ENCODE measurements around the gene ASXL3. TPM values are rescaled to one million over a fixed set of nuclear protein-coding genes. Genes with fewer than 3 reads are reported as not detected.

Gene ASXL3
- polyA plus RNA-seq, 3 donors = not detected

- TF ChIP-seq, protein P1, sequence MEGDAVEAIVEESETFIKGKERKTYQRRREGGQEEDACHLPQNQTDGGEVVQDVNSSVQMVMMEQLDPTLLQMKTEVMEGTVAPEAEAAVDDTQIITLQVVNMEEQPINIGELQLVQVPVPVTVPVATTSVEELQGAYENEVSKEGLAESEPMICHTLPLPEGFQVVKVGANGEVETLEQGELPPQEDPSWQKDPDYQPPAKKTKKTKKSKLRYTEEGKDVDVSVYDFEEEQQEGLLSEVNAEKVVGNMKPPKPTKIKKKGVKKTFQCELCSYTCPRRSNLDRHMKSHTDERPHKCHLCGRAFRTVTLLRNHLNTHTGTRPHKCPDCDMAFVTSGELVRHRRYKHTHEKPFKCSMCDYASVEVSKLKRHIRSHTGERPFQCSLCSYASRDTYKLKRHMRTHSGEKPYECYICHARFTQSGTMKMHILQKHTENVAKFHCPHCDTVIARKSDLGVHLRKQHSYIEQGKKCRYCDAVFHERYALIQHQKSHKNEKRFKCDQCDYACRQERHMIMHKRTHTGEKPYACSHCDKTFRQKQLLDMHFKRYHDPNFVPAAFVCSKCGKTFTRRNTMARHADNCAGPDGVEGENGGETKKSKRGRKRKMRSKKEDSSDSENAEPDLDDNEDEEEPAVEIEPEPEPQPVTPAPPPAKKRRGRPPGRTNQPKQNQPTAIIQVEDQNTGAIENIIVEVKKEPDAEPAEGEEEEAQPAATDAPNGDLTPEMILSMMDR (IDR thresholded peaks at IDR 0.05) = no peak
- DNase-seq = no peak
- Histone ChIP-seq H3K9ac (ENCODE audit: insufficient read depth, low read length, poor library complexity, severe bottlenecking) (no peak overlapping the region), H2AFZ (ENCODE audit: insufficient read depth, low read depth, low read length, poor library complexity, severe bottlenecking) (no peak overlapping the region), H3K4me3 (replicated peaks in 1 of 3; ENCODE audit: low read depth in 2 of 3, low read length in 3 of 3) (no peak overlapping the region), H3K79me2 (ENCODE audit: insufficient read depth, low read length) (no peaks in the 10 kb centered on the region), H3K36me3 (replicated peaks in 1 of 2; ENCODE audit: control insufficient read depth in 1 of 2, insufficient read depth in 2 of 2, low read length in 2 of 2) (no peaks in the 10 kb centered on the region), H3K9me3 (replicated peaks in 1 of 2; ENCODE audit: control insufficient read depth in 1 of 2, insufficient read depth in 1 of 2, low read length in 2 of 2) (no peaks in the 10 kb centered on the region), H3K27ac (ENCODE audit: low read depth in 1 of 2, low read length in 2 of 2) (no peak overlapping the region), H4K20me1 (ENCODE audit: insufficient read depth, low read length) (no peaks in the 10 kb centered on the region), H3K4me2 (replicated peaks; ENCODE audit: extremely low read depth, low read length, poor library complexity, severe bottlenecking) (no peak overlapping the region), H3K4me1 (ENCODE audit: control insufficient read depth in 1 of 2, insufficient read depth in 2 of 2, low read length in 2 of 2) (no peaks in the 10 kb centered on the region), H3K27me3 (ENCODE audit: control insufficient read depth in 2 of 2, insufficient read depth in 2 of 2, low read length in 2 of 2) (no peaks in the 10 kb centered on the region)
- intact Hi-C loops (cut with micrococcal nuclease) = no loop called here
- no peaks in the 10 kb centered on the region for H3K36me3 Mint-ChIP-seq
- no CpG with 5 or more reads among the region's 1 CpG for WGBS (ENCODE audit: insufficient coverage)
- no peaks in the 10 kb centered on the region for H3K4me1 Mint-ChIP-seq
- H3K27me3 Mint-ChIP-seq (ENCODE audit: low read depth in 3 of 3) = no peaks in the 10 kb centered on the region
- H3K4me3 Mint-ChIP-seq = no peak overlapping the region
- H3K27ac Mint-ChIP-seq = no peak overlapping the region
- peaks cover 0 to 3% (median 1%) of the 10 kb centered on the region in 7 donors for H3K9me3 Mint-ChIP-seq
Measured at GRCh38 chr18:33558529-33558928, 19.5 kb upstream of the ASXL3 start.

DNA sequence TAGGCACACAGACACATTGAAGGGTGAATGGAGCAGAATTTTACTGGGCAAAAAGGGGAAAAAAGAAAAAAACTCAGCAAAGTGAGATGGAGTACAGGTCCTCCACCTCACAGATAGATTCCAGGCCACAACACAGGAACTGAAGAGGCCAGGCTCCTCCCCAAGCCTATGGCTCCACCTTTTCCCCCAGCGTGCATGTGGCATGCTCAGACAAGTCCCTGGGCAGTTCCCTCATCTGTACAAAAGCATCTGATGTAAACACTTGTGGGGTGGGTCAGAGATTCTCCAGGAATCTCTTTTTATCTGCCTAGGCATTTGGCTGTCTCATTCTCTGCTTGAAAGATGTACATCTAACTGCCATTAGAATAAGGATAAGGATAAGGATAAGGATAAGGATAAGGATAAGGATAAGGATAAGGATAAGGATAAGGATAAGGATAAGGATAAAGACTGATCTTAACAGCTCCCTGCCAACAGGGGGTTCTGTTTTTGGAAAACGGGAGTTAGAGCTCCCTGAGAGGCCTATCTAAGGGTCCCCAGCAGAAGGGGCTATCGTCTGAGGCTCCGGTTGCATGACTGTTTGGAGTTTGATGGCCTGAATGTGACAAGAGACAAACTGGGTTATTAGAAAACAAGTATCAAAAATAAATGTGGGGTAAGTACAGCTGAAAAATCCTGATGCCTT is 17.2 kb upstream of the ASXL3 start:
- no peaks in the 10 kb centered on the region for H3K4me1 Mint-ChIP-seq
- no peaks in the 10 kb centered on the region for H3K27me3 Mint-ChIP-seq (ENCODE audit: low read depth in 3 of 3)
- TF ChIP-seq, protein P1 (IDR thresholded peaks at IDR 0.05) = no peak
- peaks cover 0 to 6% (median 3%) of the 10 kb centered on the region in 7 donors for H3K9me3 Mint-ChIP-seq
- no peak overlapping the region for H3K27ac ChIP-seq (ENCODE audit: low read depth in 1 of 2, low read length in 2 of 2)
- H3K27ac Mint-ChIP-seq = no peak overlapping the region
- no peak for DNase-seq
- H2AFZ ChIP-seq (ENCODE audit: insufficient read depth, low read depth, low read length, poor library complexity, severe bottlenecking) = no peak overlapping the region
- no peaks in the 10 kb centered on the region for H4K20me1 ChIP-seq (ENCODE audit: insufficient read depth, low read length)
- no peaks in the 10 kb centered on the region for H3K36me3 Mint-ChIP-seq
- no peak overlapping the region for H3K4me3 ChIP-seq (replicated peaks in 1 of 3; ENCODE audit: low read depth in 2 of 3, low read length in 3 of 3)
- H3K9ac ChIP-seq (ENCODE audit: insufficient read depth, low read length, poor library complexity, severe bottlenecking) = no peak overlapping the region
- 90% methylated on average over 3 of the region's 4 CpGs for WGBS (ENCODE audit: insufficient coverage)
- no peaks in the 10 kb centered on the region for H3K79me2 ChIP-seq (ENCODE audit: insufficient read depth, low read length)
- no peaks in the 10 kb centered on the region for H3K27me3 ChIP-seq (ENCODE audit: control insufficient read depth in 2 of 2, insufficient read depth in 2 of 2, low read length in 2 of 2)
- H3K9me3 ChIP-seq (replicated peaks in 1 of 2; ENCODE audit: control insufficient read depth in 1 of 2, insufficient read depth in 1 of 2, low read length in 2 of 2) = peaks cover 0 to 3% of the 10 kb centered on the region in 2 donors
- H3K4me2 ChIP-seq (replicated peaks; ENCODE audit: extremely low read depth, low read length, poor library complexity, severe bottlenecking) = no peak overlapping the region
- no peak overlapping the region for H3K4me3 Mint-ChIP-seq
- H3K4me1 ChIP-seq (ENCODE audit: control insufficient read depth in 1 of 2, insufficient read depth in 2 of 2, low read length in 2 of 2) = no peaks in the 10 kb centered on the region
- no peaks in the 10 kb centered on the region for H3K36me3 ChIP-seq (replicated peaks in 1 of 2; ENCODE audit: control insufficient read depth in 1 of 2, insufficient read depth in 2 of 2, low read length in 2 of 2)
- intact Hi-C loops (cut with micrococcal nuclease) = no loop called here
